HEK293 (cell line): ENCODE data around the gene UGT2A2.

Experiments used
- CTCF ChIA-PET: fragments of 350-600 bp; formaldehyde crosslinking; extraction: SDS; loops from one replicate; lab custom pipeline; 2021; ENCODE audit warnings: antibody characterized with exemption; lab: Yijun Ruan, JAX
- POLR2A ChIA-PET: fragments of 300-600 bp; formaldehyde crosslinking; extraction: SDS; loops from one replicate; lab custom pipeline; 2020; ENCODE audit warnings: antibody characterized with exemption, inconsistent platforms; lab: Yijun Ruan, JAX
- H3K27ac ChIP-seq: fragments of 200-500 bp; sonication (Bioruptor generic); 2 replicates; pipeline ENCODE4 v1.5.1; 2014; ENCODE audit warnings: low read depth, low read length, control low read depth, inconsistent platforms; ENCODE audit errors: extremely low read depth
- H3K36me3 ChIP-seq, 2 experiments: fragments of 200-500 bp in 1 of 2; sonication (Bioruptor generic) in 1 of 2; 1 replicate in 1 of 2; 2 replicates in 1 of 2; pipeline ENCODE4 v1.5.1; 2014 to 2017; ENCODE audit warnings: inconsistent platforms in 2 of 2, low read length in 2 of 2; ENCODE audit not compliant: control insufficient read depth in 2 of 2, insufficient read depth in 1 of 2
- H3K4me1 ChIP-seq: fragments of 200-500 bp; sonication (Bioruptor generic); 2 replicates; pipeline ENCODE4 v1.5.1; 2014; ENCODE audit warnings: mild to moderate bottlenecking, low read length, inconsistent platforms; ENCODE audit not compliant: control insufficient read depth, insufficient read depth
- H3K4me3 ChIP-seq: 2 replicates; pipeline ENCODE4 v1.5.1; 2011; ENCODE audit warnings: low read depth, mild to moderate bottlenecking, control low read depth, low read length, moderate library complexity
- H3K9me3 ChIP-seq: fragments of 200-500 bp; sonication (Bioruptor generic); 2 replicates; pipeline ENCODE4 v1.5.1; 2014; ENCODE audit warnings: low read depth, low read length, inconsistent platforms; ENCODE audit not compliant: control insufficient read depth, insufficient read depth
- BCL11B ChIP-seq: fragments of 450-650 bp; formaldehyde crosslinking; IDR thresholded peaks from 2 replicates; pipeline ENCODE4 v1.5.1; 2016; ENCODE audit warnings: low read depth, missing biosample characterization, missing genetic modification characterization
- GFI1B ChIP-seq: fragments of 450-650 bp; formaldehyde crosslinking; IDR thresholded peaks from 2 replicates; pipeline ENCODE4 v1.5.1; 2016; ENCODE audit warnings: missing biosample characterization, missing genetic modification characterization
- GLI2 ChIP-seq: fragments of 450-650 bp; formaldehyde crosslinking; IDR thresholded peaks from 2 replicates; pipeline ENCODE4; 2017; ENCODE audit warnings: missing biosample characterization, missing genetic modification characterization, low read depth, borderline replicate concordance
- HOXC10 ChIP-seq: sonication (generic); formaldehyde crosslinking; IDR thresholded peaks from 2 replicates; pipeline ENCODE4 v1.8.1; 2023; ENCODE audit warnings: mild to moderate bottlenecking, missing genetic modification reagents
- SALL2 ChIP-seq: fragments of 450-650 bp; formaldehyde crosslinking; IDR thresholded peaks from 2 replicates; pipeline ENCODE4 v1.5.0; 2017; ENCODE audit warnings: missing biosample characterization, mild to moderate bottlenecking, missing genetic modification characterization, borderline replicate concordance
- YY1 ChIP-seq: fragments of 450-650 bp; formaldehyde crosslinking; IDR thresholded peaks from 2 replicates; pipeline ENCODE4 v1.5.1; 2018; ENCODE audit warnings: missing biosample characterization, missing genetic modification characterization
- ZBTB11 ChIP-seq: fragments of 450-650 bp; formaldehyde crosslinking; conservative IDR thresholded peaks from 2 replicates; pipeline ENCODE4 v1.5.1; 2016; ENCODE audit warnings: low read depth, missing biosample characterization, missing genetic modification characterization
- ZBTB21 ChIP-seq: fragments of 450-650 bp; formaldehyde crosslinking; IDR thresholded peaks from 2 replicates; pipeline ENCODE4 v1.5.1; 2017; ENCODE audit warnings: missing biosample characterization, missing genetic modification characterization
- ZNF132 ChIP-seq: fragments of 450-650 bp; formaldehyde crosslinking; IDR thresholded peaks from 2 replicates; pipeline ENCODE4 v1.5.1; 2017; ENCODE audit warnings: missing biosample characterization, missing genetic modification characterization, borderline replicate concordance
- ZNF266 ChIP-seq: fragments of 450-650 bp; formaldehyde crosslinking; IDR thresholded peaks from 2 replicates; pipeline ENCODE4 v1.5.1; 2016; ENCODE audit warnings: missing biosample characterization, missing genetic modification characterization, low read depth
- ZNF280C ChIP-seq: fragments of 450-650 bp; formaldehyde crosslinking; IDR thresholded peaks from 2 replicates; pipeline ENCODE4 v1.5.1; 2016; ENCODE audit warnings: missing biosample characterization, missing genetic modification characterization
- ZNF302 ChIP-seq: fragments of 450-650 bp; formaldehyde crosslinking; IDR thresholded peaks from 2 replicates; pipeline ENCODE4 v1.5.1; 2016; ENCODE audit warnings: missing biosample characterization, missing genetic modification characterization, low read depth
- ZNF350 ChIP-seq: fragments of 450-650 bp; formaldehyde crosslinking; IDR thresholded peaks from 2 replicates; pipeline ENCODE4 v1.5.0; 2017; ENCODE audit warnings: missing biosample characterization, mild to moderate bottlenecking, missing genetic modification characterization
- ZNF398 ChIP-seq: fragments of 450-650 bp; formaldehyde crosslinking; IDR thresholded peaks from 2 replicates; pipeline ENCODE4 v1.5.1; 2017; ENCODE audit warnings: missing biosample characterization, missing genetic modification characterization
- ZNF423 ChIP-seq: fragments of 450-650 bp; formaldehyde crosslinking; IDR thresholded peaks from 2 replicates; pipeline ENCODE4 v1.5.1; 2016; ENCODE audit warnings: missing biosample characterization, missing genetic modification characterization
- ZNF555 ChIP-seq: fragments of 450-650 bp; formaldehyde crosslinking; conservative IDR thresholded peaks from 2 replicates; pipeline ENCODE4 v1.5.1; 2017; ENCODE audit warnings: missing biosample characterization, mild to moderate bottlenecking, missing genetic modification characterization, inconsistent platforms
- ZNF610 ChIP-seq: fragments of 450-650 bp; formaldehyde crosslinking; IDR thresholded peaks from 2 replicates; pipeline ENCODE4 v1.5.1; 2016; ENCODE audit warnings: missing biosample characterization, missing genetic modification characterization, borderline replicate concordance
- ZNF624 ChIP-seq: fragments of 450-650 bp; formaldehyde crosslinking; IDR thresholded peaks from 2 replicates; pipeline ENCODE4 v1.5.1; 2017; ENCODE audit warnings: missing biosample characterization, missing genetic modification characterization
- ZNF639 ChIP-seq: fragments of 450-650 bp; formaldehyde crosslinking; IDR thresholded peaks from 2 replicates; pipeline ENCODE4 v1.5.1; 2016; ENCODE audit warnings: missing biosample characterization, missing genetic modification characterization
- ZNF768 ChIP-seq: fragments of 450-650 bp; formaldehyde crosslinking; IDR thresholded peaks from 2 replicates; pipeline ENCODE4 v1.5.1; 2018; ENCODE audit warnings: missing biosample characterization, mild to moderate bottlenecking, missing genetic modification characterization
- ZNF776 ChIP-seq: fragments of 450-650 bp; formaldehyde crosslinking; IDR thresholded peaks from 2 replicates; pipeline ENCODE4 v1.5.0; 2017; ENCODE audit warnings: missing biosample characterization, missing genetic modification characterization, borderline replicate concordance
- ZNF785 ChIP-seq: fragments of 450-650 bp; formaldehyde crosslinking; IDR thresholded peaks from 2 replicates; pipeline ENCODE4 v1.5.1; 2016; ENCODE audit warnings: missing biosample characterization, missing genetic modification characterization

Gene UGT2A2

GRCh38 chr4:69601065-69601464, 38.4 kb downstream of the UGT2A2 start:
- ChIA-PET POLR2A (no interaction called here), CTCF (no interaction called here)
- no peaks in the 10 kb centered on the region for H3K9me3 ChIP-seq
- H3K36me3 ChIP-seq = no peaks in the 10 kb centered on the region
- H3K4me1 ChIP-seq = no peaks in the 10 kb centered on the region
- TF ChIP-seq YY1 (tag by site-specific recombination) (no peak), ZNF610 (tag by site-specific recombination) (no peak), GFI1B (tag by site-specific recombination) (no peak)
- H3K27ac ChIP-seq = no peak overlapping the region
- no peak overlapping the region for H3K4me3 ChIP-seq

- Histone ChIP-seq H3K9me3 (no peaks in the 10 kb centered on the region), H3K27ac (no peak overlapping the region), H3K4me3 (no peak overlapping the region), H3K36me3 (no peaks in the 10 kb centered on the region), H3K4me1 (no peaks in the 10 kb centered on the region)
- CTCF ChIA-PET = no interaction called here
- TF ChIP-seq ZNF350 (tag by site-specific recombination) = no peak
- TF ChIP-seq ZNF776 = no peak
- POLR2A ChIA-PET = no interaction called here
Measured at GRCh38 chr4:69600013-69600412, 39.4 kb downstream of the UGT2A2 start.

- Histone ChIP-seq H3K36me3 (no peaks in the 10 kb centered on the region), H3K9me3 (no peaks in the 10 kb centered on the region), H3K4me1 (no peaks in the 10 kb centered on the region), H3K27ac (no peak overlapping the region), H3K4me3 (no peak overlapping the region)
- ChIA-PET POLR2A (no interaction called here), CTCF (no interaction called here)
- TF ChIP-seq ZBTB21 (tag by site-specific recombination) (no peak), ZNF639 (tag by site-specific recombination) (no peak), ZNF280C (tag by site-specific recombination) (no peak), ZNF610 (tag by site-specific recombination) (no peak), ZNF302 (tag by site-specific recombination) (no peak), SALL2 (tag by site-specific recombination) (no peak), ZNF266 (tag by site-specific recombination) (no peak), ZNF132 (tag by site-specific recombination) (no peak), ZNF624 (tag by site-specific recombination) (no peak), ZNF398 (tag by site-specific recombination) (no peak), ZNF555 (tag by site-specific recombination) (no peak), ZNF423 (tag by site-specific recombination) (no peak), HOXC10 (CRISPR knock-in tag) (no peak), ZNF768 (no peak), GLI2 (tag by site-specific recombination) (no peak), ZNF785 (tag by site-specific recombination) (no peak), ZBTB11 (tag by site-specific recombination) (no peak), BCL11B (tag by site-specific recombination) (no peak)
Measured at GRCh38 chr4:69594382-69594781, 45.1 kb downstream of the UGT2A2 start.
